DND-41 (cell line): ENCODE results near the gene RORC.

Source experiments
- ATAC-seq: fragments of 200-7000 bp; cut with Tn5 transposase; 3 replicates; pipeline ENCODE4 v1.9.1; 2021; ENCODE audit warnings: low read depth; ENCODE audit not compliant: insufficient read depth
- DNase-seq: peaks from one replicate; pipeline ENCODE4 v3.0.0-alpha.2; 2020
- H2AFZ ChIP-seq: 2 replicates; pipeline ENCODE4 v1.6.0; 2012; ENCODE audit warnings: low read depth, low read length
- H3K27ac ChIP-seq: 2 replicates; pipeline ENCODE4 v1.5.1; 2012; ENCODE audit warnings: low read length, inconsistent platforms
- H3K27me3 ChIP-seq: fragments of 200-600 bp; sonication (generic); 2 replicates; pipeline ENCODE4 v1.6.0; 2012; ENCODE audit warnings: low read length, mild to moderate bottlenecking, inconsistent platforms; ENCODE audit not compliant: insufficient read depth, poor library complexity
- H3K36me3 ChIP-seq: 2 replicates; pipeline ENCODE4 v1.5.1; 2012; ENCODE audit warnings: low read length, inconsistent platforms; ENCODE audit not compliant: insufficient read depth
- H3K4me1 ChIP-seq: 2 replicates; pipeline ENCODE4 v1.5.1; 2012; ENCODE audit warnings: mild to moderate bottlenecking, low read length; ENCODE audit not compliant: insufficient read depth
- H3K4me2 ChIP-seq: 2 replicates; pipeline ENCODE4 v1.6.0; 2012; ENCODE audit warnings: mild to moderate bottlenecking, moderate library complexity, low read length, inconsistent platforms; ENCODE audit not compliant: insufficient read depth
- H3K4me3 ChIP-seq, 2 experiments: fragments of 200-600 bp in 1 of 2; shearing (Covaris generic) in 1 of 2; 2 replicates each; pipeline ENCODE4 v1.5.1; 2012 to 2016; ENCODE audit warnings: inconsistent platforms in 2 of 2, low read length in 2 of 2, mild to moderate bottlenecking in 2 of 2, low read depth in 1 of 2, moderate library complexity in 1 of 2
- H3K79me2 ChIP-seq: 2 replicates; pipeline ENCODE4 v1.6.0; 2012; ENCODE audit warnings: low read length, inconsistent platforms; ENCODE audit not compliant: insufficient read depth
- H3K9ac ChIP-seq: 2 replicates; pipeline ENCODE4 v1.6.0; 2012; ENCODE audit warnings: low read depth, mild to moderate bottlenecking, inconsistent platforms, low read length, moderate library complexity
- H3K9me3 ChIP-seq: 2 replicates; pipeline ENCODE4 v1.5.1; 2012; ENCODE audit warnings: low read length, moderate library complexity, mild to moderate bottlenecking, inconsistent platforms; ENCODE audit not compliant: insufficient read depth, severe bottlenecking
- H4K20me1 ChIP-seq: 2 replicates; pipeline ENCODE4 v1.6.0; 2012; ENCODE audit warnings: low read length; ENCODE audit not compliant: insufficient read depth
- EZH2 ChIP-seq: IDR thresholded peaks from 3 replicates; pipeline ENCODE4 v1.6.1; 2012; ENCODE audit warnings: borderline replicate concordance, low read depth, mild to moderate bottlenecking, moderate library complexity, low read length, inconsistent platforms; ENCODE audit not compliant: severe bottlenecking
- TF ChIP-seq, protein P1 (sequence below): IDR thresholded peaks from 2 replicates; pipeline ENCODE4 v1.5.1; 2012; ENCODE audit warnings: borderline replicate concordance, low read length, moderate library complexity, mild to moderate bottlenecking; ENCODE audit not compliant: poor library complexity, severe bottlenecking; ENCODE audit errors: extremely low read depth

The RORC gene

DNA sequence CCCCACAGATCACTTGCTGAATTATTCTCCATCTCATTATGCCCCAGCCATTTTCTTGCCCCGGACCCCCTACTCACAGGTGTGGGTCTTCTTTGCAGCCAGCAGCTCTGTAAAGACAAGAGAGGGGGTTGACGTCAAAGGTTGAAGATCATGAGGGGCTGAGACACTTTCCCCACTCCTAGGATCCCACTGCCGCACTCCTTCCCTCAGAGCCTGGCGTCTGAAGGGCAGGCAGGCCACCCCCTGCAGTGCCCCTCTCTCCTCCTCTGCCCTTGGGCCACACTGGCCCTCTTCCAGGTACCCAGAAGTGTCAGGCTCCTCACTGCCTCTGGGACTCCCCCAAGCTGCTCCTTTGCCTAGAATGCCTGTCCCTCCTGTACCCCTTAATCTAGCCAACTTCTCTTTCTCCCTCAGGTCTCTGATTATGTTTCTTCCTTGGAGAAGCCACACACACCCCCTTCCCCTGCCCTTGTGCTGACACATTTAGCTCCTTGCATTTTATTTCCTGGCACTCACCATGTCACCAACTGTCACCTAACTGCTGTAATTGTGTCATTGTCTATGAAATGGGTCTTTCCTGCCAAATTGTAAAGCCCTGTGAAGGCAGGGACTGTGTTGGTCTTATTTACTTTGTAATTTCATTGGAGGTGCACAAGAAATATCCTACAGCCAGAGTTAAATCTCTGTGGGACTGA, 2.1 kb downstream of the RORC start:
- TF ChIP-seq, protein P1, sequence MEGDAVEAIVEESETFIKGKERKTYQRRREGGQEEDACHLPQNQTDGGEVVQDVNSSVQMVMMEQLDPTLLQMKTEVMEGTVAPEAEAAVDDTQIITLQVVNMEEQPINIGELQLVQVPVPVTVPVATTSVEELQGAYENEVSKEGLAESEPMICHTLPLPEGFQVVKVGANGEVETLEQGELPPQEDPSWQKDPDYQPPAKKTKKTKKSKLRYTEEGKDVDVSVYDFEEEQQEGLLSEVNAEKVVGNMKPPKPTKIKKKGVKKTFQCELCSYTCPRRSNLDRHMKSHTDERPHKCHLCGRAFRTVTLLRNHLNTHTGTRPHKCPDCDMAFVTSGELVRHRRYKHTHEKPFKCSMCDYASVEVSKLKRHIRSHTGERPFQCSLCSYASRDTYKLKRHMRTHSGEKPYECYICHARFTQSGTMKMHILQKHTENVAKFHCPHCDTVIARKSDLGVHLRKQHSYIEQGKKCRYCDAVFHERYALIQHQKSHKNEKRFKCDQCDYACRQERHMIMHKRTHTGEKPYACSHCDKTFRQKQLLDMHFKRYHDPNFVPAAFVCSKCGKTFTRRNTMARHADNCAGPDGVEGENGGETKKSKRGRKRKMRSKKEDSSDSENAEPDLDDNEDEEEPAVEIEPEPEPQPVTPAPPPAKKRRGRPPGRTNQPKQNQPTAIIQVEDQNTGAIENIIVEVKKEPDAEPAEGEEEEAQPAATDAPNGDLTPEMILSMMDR: no peak
- peak; percentile 20 for ATAC-seq
- H3K27me3 ChIP-seq: no peaks in the 10 kb centered on the region
- no peak overlapping the region for H2AFZ ChIP-seq
- H4K20me1 ChIP-seq: no peaks in the 10 kb centered on the region
- no peaks in the 10 kb centered on the region for H3K36me3 ChIP-seq
- peaks cover 79% of the 10 kb centered on the region for H3K4me1 ChIP-seq
- peak; percentile 46 for DNase-seq
- peak overlapping the region; percentile 58 for H3K9ac ChIP-seq
- peak overlapping the region; percentile 91 for H3K27ac ChIP-seq
- H3K79me2 ChIP-seq: peaks cover 17% of the 10 kb centered on the region
- H3K4me2 ChIP-seq: peak overlapping the region; percentile 66
- H3K9me3 ChIP-seq: no peaks in the 10 kb centered on the region
- no peak overlapping the region for H3K4me3 ChIP-seq

DNA sequence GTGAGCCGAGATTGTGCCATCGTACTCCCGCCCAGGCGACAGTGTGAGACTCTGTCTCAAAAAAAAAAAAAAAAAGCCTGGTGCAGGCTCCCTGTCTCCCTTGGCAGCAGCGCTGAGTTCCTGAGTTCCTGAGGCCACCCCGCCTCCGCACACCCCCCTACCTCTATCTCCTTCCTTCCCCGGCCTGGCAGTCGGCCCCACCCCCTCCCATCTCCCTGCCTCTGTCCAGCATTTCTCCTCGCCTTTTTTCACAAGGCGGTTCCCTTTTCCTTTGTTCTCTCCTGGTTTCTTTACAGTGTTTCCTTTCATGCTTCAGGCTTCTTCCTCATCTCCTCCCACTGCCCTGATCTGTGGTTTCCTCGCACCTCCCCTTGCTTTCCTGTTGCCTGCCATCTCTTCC, 2.7 kb downstream of the RORC start:
- Histone ChIP-seq H3K9ac (peak overlapping the region; percentile 58), H3K4me3 (no peak overlapping the region), H2AFZ (peak overlapping the region; percentile 59), H3K27me3 (no peaks in the 10 kb centered on the region), H3K9me3 (no peaks in the 10 kb centered on the region), H3K27ac (peak overlapping the region; percentile 91), H3K79me2 (peaks cover 22% of the 10 kb centered on the region), H3K4me1 (peaks cover 79% of the 10 kb centered on the region), H3K4me2 (peak overlapping the region; percentile 66), H3K36me3 (no peaks in the 10 kb centered on the region), H4K20me1 (no peaks in the 10 kb centered on the region)
- ATAC-seq: peak; percentile 39
- peak; percentile 64 for DNase-seq
- TF ChIP-seq, protein P1: no peak
- TF ChIP-seq EZH2: no peak

DNA sequence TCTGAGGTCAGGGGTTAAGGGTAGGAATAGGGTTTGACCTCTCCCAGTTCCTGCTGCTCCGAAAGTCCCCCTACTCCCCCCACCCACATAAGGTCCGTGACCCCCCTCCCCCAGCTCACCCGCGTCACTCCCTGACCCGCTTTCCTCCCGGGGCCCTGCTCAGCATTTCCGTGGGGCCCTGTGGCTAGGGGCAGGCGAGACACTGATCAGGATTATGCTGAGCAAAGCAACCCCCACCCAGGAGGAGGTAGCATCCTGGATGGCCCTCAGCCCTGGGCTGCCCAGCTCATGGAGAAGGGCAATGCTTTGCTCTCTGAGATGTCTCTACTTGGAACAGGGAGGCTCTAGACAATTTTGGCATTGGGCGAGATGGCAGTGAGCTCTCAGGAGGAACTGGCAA, 3.7 kb downstream of the RORC start:
- H3K27me3 ChIP-seq: no peaks in the 10 kb centered on the region
- H4K20me1 ChIP-seq: no peaks in the 10 kb centered on the region
- peak; percentile 35 for DNase-seq
- H3K9me3 ChIP-seq: no peaks in the 10 kb centered on the region
- H3K27ac ChIP-seq: peak overlapping the region; percentile 91
- H3K4me1 ChIP-seq: peaks cover 82% of the 10 kb centered on the region
- H2AFZ ChIP-seq: 0 out of 2 replicates have a peak overlapping the region, but pooled peaks have one; percentile 54
- peak overlapping the region; percentile 66 for H3K4me2 ChIP-seq
- TF ChIP-seq EZH2: no peak
- TF ChIP-seq, protein P1: no peak
- peak overlapping the region; percentile 58 for H3K9ac ChIP-seq
- ATAC-seq: no peak
- no peaks in the 10 kb centered on the region for H3K36me3 ChIP-seq
- H3K79me2 ChIP-seq: peaks cover 31% of the 10 kb centered on the region
- H3K4me3 ChIP-seq: peak overlapping the region in 1 of 2 experiments; percentile 53; a peak in 2 of 4 replicates
